Chondrocyte (in vitro differentiated cells): ENCODE measurements around the gene ARMC3. TPM values are rescaled to one million over a fixed set of nuclear protein-coding genes. Genes with fewer than 3 reads are reported as not detected.

Experiments used
- DNase-seq: peaks from one replicate; pipeline ENCODE4 v3.0.0; 2021; ENCODE audit warnings: mixed read lengths, low spot score
- H3K27ac Mint-ChIP-seq: one replicate; pipeline ENCODE4 v1.8.0; 2021; ENCODE audit warnings: mild to moderate bottlenecking, moderate library complexity, mixed read lengths; ENCODE audit not compliant: unreplicated experiment
- H3K27me3 Mint-ChIP-seq: 2 replicates; pipeline ENCODE4 v1.8.0; 2021; ENCODE audit warnings: low read depth, mixed read lengths
- H3K36me3 Mint-ChIP-seq: 2 replicates; pipeline ENCODE4 v1.8.0; 2021; ENCODE audit warnings: low read depth, mixed read lengths
- H3K4me1 Mint-ChIP-seq: 2 replicates; pipeline ENCODE4 v1.8.0; 2021; ENCODE audit warnings: low read depth, mild to moderate bottlenecking, mixed read lengths
- H3K4me3 Mint-ChIP-seq: one replicate; pipeline ENCODE4 v1.8.0; 2021; ENCODE audit warnings: mild to moderate bottlenecking, moderate library complexity, mixed read lengths; ENCODE audit not compliant: unreplicated experiment
- H3K9me3 Mint-ChIP-seq: 2 replicates; pipeline ENCODE4 v1.8.0; 2021; ENCODE audit warnings: low read depth, mixed read lengths
- total RNA-seq: library from RNA; stranded (reverse); gene quantifications from 3 replicates; pipeline ENCODE4 v1.2.1, GENCODE V29; 2021
- TF ChIP-seq, protein P1 (sequence below): fragments of 200-600 bp; sonication (generic); IDR thresholded peaks from 2 replicates; pipeline ENCODE4 v1.5.0; 2021; ENCODE audit warnings: antibody characterized with exemption, mild to moderate bottlenecking, moderate library complexity

ARMC3 gene
- total RNA-seq, 1 donor from 2014 or later, result 0.27 TPM

DNA sequence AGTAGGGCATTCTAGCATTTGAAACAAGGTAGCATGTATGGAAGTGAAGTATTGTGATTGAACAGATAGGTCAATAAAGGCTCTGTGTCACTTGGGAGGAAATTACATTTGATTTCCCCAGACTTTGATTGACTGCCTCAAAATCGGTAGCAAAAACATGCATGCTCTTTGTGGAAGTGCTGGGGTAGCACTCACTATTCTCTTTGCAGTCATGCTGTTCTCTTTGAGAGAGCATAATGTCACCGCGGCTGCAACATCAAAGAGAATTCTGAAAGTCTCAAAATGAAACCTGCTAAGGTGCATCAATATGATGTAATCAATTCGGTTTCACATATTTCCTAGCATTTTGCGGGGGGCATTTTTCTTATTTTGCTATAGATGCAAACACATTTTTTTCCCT, 64.2 kb downstream of the ARMC3 start:
- no peaks in the 10 kb centered on the region for H3K9me3 Mint-ChIP-seq
- TF ChIP-seq, protein P1, sequence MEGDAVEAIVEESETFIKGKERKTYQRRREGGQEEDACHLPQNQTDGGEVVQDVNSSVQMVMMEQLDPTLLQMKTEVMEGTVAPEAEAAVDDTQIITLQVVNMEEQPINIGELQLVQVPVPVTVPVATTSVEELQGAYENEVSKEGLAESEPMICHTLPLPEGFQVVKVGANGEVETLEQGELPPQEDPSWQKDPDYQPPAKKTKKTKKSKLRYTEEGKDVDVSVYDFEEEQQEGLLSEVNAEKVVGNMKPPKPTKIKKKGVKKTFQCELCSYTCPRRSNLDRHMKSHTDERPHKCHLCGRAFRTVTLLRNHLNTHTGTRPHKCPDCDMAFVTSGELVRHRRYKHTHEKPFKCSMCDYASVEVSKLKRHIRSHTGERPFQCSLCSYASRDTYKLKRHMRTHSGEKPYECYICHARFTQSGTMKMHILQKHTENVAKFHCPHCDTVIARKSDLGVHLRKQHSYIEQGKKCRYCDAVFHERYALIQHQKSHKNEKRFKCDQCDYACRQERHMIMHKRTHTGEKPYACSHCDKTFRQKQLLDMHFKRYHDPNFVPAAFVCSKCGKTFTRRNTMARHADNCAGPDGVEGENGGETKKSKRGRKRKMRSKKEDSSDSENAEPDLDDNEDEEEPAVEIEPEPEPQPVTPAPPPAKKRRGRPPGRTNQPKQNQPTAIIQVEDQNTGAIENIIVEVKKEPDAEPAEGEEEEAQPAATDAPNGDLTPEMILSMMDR, result no peak
- no peak for DNase-seq
- no peak overlapping the region for H3K4me3 Mint-ChIP-seq
- H3K27ac Mint-ChIP-seq, result no peak overlapping the region
- peaks cover 19% of the 10 kb centered on the region for H3K27me3 Mint-ChIP-seq
- no peaks in the 10 kb centered on the region for H3K36me3 Mint-ChIP-seq
- peaks cover 6% of the 10 kb centered on the region for H3K4me1 Mint-ChIP-seq

DNA sequence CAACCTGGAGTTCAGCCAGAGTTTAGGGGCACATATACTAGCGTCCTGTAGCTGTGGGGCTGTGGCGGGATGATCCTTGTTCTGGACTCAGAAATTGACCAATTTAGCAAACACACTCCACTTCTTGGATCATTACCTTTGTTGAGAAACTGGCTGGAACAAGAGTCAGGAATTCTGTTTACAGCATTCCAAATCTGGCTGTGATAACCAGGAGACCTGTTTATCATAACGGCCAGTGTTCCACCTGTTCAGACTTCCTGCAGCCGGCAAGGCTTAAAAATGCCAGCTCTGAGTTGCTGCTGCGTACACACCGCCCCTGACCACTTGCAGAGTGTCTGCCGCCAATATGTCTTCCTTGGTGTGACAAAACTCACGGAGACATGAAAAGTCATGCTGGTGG, 64.8 kb downstream of the ARMC3 start:
- TF ChIP-seq, protein P1, result no peak
- Mint-ChIP-seq H3K4me1 (peaks cover 6% of the 10 kb centered on the region), H3K36me3 (no peaks in the 10 kb centered on the region), H3K27me3 (peaks cover 19% of the 10 kb centered on the region), H3K4me3 (no peak overlapping the region), H3K9me3 (no peaks in the 10 kb centered on the region), H3K27ac (no peak overlapping the region)
- no peak for DNase-seq

DNA sequence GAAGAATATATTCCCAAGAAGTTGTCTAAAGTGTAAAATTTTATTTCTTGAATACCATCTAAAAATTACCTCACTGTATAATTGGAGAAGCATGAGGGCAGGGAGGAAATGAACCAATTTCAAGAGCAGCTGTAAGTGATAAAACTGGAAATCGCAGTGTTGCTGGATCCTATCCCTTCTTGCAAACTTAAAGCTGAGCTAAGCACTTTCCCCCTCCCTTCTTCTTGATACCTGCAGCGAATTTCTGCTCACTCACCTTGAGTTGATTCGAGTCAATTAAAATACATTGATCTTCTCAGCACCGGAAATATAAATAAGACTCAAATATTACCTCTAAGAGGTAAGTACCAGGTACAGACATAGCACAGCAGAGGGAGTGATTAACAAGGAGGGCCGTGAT, 65.5 kb downstream of the ARMC3 start:
- no peaks in the 10 kb centered on the region for H3K9me3 Mint-ChIP-seq
- H3K4me1 Mint-ChIP-seq, result peaks cover 6% of the 10 kb centered on the region
- no peak for DNase-seq
- peaks cover 21% of the 10 kb centered on the region for H3K27me3 Mint-ChIP-seq
- H3K4me3 Mint-ChIP-seq, result no peak overlapping the region
- H3K36me3 Mint-ChIP-seq, result no peaks in the 10 kb centered on the region
- TF ChIP-seq, protein P1, result no peak
- H3K27ac Mint-ChIP-seq, result no peak overlapping the region

GRCh38 chr10:22997096-22997495, 69.2 kb downstream of the ARMC3 start:
- H3K4me1 Mint-ChIP-seq, result no peaks in the 10 kb centered on the region
- H3K27me3 Mint-ChIP-seq, result peaks cover 24% of the 10 kb centered on the region
- no peaks in the 10 kb centered on the region for H3K9me3 Mint-ChIP-seq
- DNase-seq, result no peak
- no peaks in the 10 kb centered on the region for H3K36me3 Mint-ChIP-seq
- TF ChIP-seq, protein P1, result no peak
- no peak overlapping the region for H3K4me3 Mint-ChIP-seq
- no peak overlapping the region for H3K27ac Mint-ChIP-seq

DNA sequence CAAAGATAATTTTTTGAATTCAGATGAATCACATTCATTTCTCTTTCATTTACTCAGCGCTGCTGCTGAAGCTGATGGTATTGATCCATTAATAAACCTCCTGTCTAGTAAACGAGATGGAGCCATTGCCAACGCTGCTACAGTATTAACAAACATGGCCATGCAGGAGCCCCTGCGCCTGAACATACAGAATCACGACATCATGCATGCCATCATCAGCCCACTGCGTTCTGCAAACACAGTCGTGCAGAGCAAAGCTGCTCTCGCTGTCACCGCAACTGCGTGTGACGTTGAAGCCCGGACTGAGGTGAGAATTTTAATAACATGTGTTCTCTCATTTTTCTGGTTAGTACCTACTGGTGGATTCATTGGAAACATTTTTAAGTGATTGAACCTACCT, 70.2 kb downstream of the ARMC3 start:
- no peaks in the 10 kb centered on the region for H3K9me3 Mint-ChIP-seq
- no peaks in the 10 kb centered on the region for H3K4me1 Mint-ChIP-seq
- H3K36me3 Mint-ChIP-seq, result no peaks in the 10 kb centered on the region
- TF ChIP-seq, protein P1, result no peak
- H3K27ac Mint-ChIP-seq, result no peak overlapping the region
- no peak overlapping the region for H3K4me3 Mint-ChIP-seq
- no peak for DNase-seq
- peaks cover 24% of the 10 kb centered on the region for H3K27me3 Mint-ChIP-seq
